ENCODE results near the gene TNFSF11.

The TNFSF11 gene

GRCh38 chr13:42574011-42574410 lies at the start of gene TNFSF11:
TSS of gene TNFSF11 (plus strand) at chr13:42574152. CDS start at chr13:42574304, 152 bp downstream.
- peak; percentile 51 for DNase-seq (ENCODE audit: low read depth)
- TF ChIP-seq CTCF (conservative IDR thresholded peaks at IDR 0.05; ENCODE audit: low read depth, low read length): no peak
- peak within 1 kb of the TSS; percentile 70 for H3K4me3 ChIP-seq (ENCODE audit: low read depth, low read length)

GRCh38 chr13:42524487-42525034 lies 49.4 kb upstream of the TNFSF11 start:
- no peak for DNase-seq (ENCODE audit: low read depth)
- TF ChIP-seq CTCF (conservative IDR thresholded peaks at IDR 0.05; ENCODE audit: low read depth, low read length): no peak
- no peak overlapping the region for H3K4me3 ChIP-seq (ENCODE audit: low read depth, low read length)

GRCh38 chr13:42525035-42525504 lies 48.9 kb upstream of the TNFSF11 start:
- TF ChIP-seq CTCF (conservative IDR thresholded peaks at IDR 0.05; ENCODE audit: low read depth, low read length): no peak
- DNase-seq (ENCODE audit: low read depth): peak; percentile 91

GRCh38 chr13:42526276-42526675 lies 47.7 kb upstream of the TNFSF11 start:
- DNase-seq (ENCODE audit: low read depth): no peak
- no peak for TF ChIP-seq CTCF (conservative IDR thresholded peaks at IDR 0.05; ENCODE audit: low read depth, low read length)
- H3K4me3 ChIP-seq (ENCODE audit: low read depth, low read length): no peak overlapping the region

More at GRCh38 chr13:42525035-42525504, 48.9 kb upstream of the TNFSF11 start:
- H3K4me3 ChIP-seq (ENCODE audit: low read depth, low read length): no peak overlapping the region

GRCh38 chr13:42526804-42527203 lies 47.1 kb upstream of the TNFSF11 start:
- no peak for TF ChIP-seq CTCF (conservative IDR thresholded peaks at IDR 0.05; ENCODE audit: low read depth, low read length)
- DNase-seq (ENCODE audit: low read depth): no peak
- no peak overlapping the region for H3K4me3 ChIP-seq (ENCODE audit: low read depth, low read length)

GRCh38 chr13:42532561-42533335 lies 41.2 kb upstream of the TNFSF11 start:
- DNase-seq (ENCODE audit: low read depth): no peak
- no peak overlapping the region for H3K4me3 ChIP-seq (ENCODE audit: low read depth, low read length)
- no peak for TF ChIP-seq CTCF (conservative IDR thresholded peaks at IDR 0.05; ENCODE audit: low read depth, low read length)

GRCh38 chr13:42533336-42533591 lies 40.7 kb upstream of the TNFSF11 start:
- no peak overlapping the region for H3K4me3 ChIP-seq (ENCODE audit: low read depth, low read length)
- TF ChIP-seq CTCF (conservative IDR thresholded peaks at IDR 0.05; ENCODE audit: low read depth, low read length): no peak
- no peak for DNase-seq (ENCODE audit: low read depth)

Data from choroid plexus epithelial cell (primary cell).